Nephron (organoid): ENCODE data around the gene ABITRAM.

Source experiments
- H3K27ac Mint-ChIP-seq, 3 experiments: 2 replicates each; pipeline ENCODE4 v1.8.0; 2020; ENCODE audit warnings: mixed read lengths in 3 of 3, mild to moderate bottlenecking in 2 of 3, moderate library complexity in 1 of 3
- H3K27me3 Mint-ChIP-seq: 2 replicates; pipeline ENCODE4 v1.8.0; 2021; ENCODE audit warnings: low read depth, mild to moderate bottlenecking, moderate library complexity, mixed read lengths
- H3K36me3 Mint-ChIP-seq: 2 replicates; pipeline ENCODE4 v1.8.0; 2020; ENCODE audit warnings: low read depth, mixed read lengths
- H3K4me1 Mint-ChIP-seq: 2 replicates; pipeline ENCODE4 v1.8.0; 2020; ENCODE audit warnings: mixed read lengths
- H3K4me3 Mint-ChIP-seq, 3 experiments: 2 replicates each; pipeline ENCODE4 v1.8.0; 2020; ENCODE audit warnings: mild to moderate bottlenecking in 3 of 3, mixed read lengths in 3 of 3, moderate library complexity in 2 of 3
- H3K9me3 Mint-ChIP-seq: 2 replicates; pipeline ENCODE4 v1.8.0; 2020; ENCODE audit warnings: mixed read lengths
- TF ChIP-seq, protein P1 (sequence below), 3 experiments: fragments of 200-600 bp; sonication (generic); IDR thresholded peaks; one replicate each; pipeline ENCODE4 v1.5.0; 2021; ENCODE audit warnings: antibody characterized with exemption in 3 of 3; ENCODE audit not compliant: unreplicated experiment in 3 of 3

The ABITRAM gene

DNA sequence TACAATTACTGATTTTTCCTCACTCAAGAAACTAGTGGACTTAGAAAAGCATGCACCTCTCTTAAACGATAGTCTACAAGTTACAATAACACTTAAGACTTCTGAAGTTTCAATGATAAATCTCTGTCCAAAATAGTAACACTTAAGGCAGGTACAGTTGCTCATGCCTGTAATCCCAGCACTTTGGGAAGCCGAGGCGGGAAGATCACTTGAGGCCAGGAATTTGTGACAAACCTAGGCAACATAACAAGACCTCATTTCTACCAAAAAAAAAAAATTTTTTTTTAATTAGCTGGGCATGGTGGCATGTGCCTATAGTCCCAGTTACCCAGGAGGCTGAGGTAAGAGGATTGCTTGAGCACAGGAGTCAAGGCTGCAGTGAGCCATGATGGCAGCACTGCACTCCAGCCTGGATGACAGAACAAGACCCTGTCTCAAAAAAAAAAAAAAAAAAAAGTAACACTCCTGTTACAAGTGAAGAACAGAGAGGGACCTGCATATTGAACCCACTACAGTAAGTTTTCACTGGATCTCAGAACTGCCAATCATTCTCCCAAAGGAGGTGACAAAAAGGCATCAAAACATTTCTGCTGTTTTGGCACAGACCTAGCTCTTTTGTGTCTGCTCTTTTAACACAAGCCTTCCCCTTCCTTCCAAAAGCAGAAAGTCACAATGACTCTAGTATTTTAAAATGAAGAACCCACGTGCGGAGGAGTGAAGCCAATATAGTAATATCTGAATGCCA, 3.5 kb downstream of the ABITRAM start:
- no peaks in the 10 kb centered on the region for H3K27me3 Mint-ChIP-seq

DNA sequence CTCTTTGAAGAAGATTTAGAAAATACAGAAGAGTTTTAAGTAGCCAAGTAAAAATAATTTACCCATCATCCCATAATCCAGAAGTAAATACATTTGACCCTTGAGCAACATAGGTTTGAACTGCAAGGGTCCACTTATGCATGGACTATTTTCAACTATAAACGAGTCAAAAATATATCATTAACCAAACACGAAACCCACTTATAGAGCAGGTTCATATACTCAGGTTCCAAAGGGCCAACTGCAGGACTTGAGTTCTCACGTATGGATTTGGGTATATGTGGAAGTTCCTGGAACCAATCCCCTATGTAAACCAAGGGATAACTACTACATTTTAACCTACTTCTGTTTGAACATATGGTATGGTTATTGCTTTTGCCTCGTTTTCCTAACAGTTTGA, 5.8 kb downstream of the ABITRAM start:
- no peaks in the 10 kb centered on the region for H3K27me3 Mint-ChIP-seq
- H3K4me3 Mint-ChIP-seq: no peak overlapping the region
- H3K36me3 Mint-ChIP-seq: peaks cover 34% of the 10 kb centered on the region
- TF ChIP-seq, protein P1, sequence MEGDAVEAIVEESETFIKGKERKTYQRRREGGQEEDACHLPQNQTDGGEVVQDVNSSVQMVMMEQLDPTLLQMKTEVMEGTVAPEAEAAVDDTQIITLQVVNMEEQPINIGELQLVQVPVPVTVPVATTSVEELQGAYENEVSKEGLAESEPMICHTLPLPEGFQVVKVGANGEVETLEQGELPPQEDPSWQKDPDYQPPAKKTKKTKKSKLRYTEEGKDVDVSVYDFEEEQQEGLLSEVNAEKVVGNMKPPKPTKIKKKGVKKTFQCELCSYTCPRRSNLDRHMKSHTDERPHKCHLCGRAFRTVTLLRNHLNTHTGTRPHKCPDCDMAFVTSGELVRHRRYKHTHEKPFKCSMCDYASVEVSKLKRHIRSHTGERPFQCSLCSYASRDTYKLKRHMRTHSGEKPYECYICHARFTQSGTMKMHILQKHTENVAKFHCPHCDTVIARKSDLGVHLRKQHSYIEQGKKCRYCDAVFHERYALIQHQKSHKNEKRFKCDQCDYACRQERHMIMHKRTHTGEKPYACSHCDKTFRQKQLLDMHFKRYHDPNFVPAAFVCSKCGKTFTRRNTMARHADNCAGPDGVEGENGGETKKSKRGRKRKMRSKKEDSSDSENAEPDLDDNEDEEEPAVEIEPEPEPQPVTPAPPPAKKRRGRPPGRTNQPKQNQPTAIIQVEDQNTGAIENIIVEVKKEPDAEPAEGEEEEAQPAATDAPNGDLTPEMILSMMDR (IDR thresholded peaks at IDR 0.05; ENCODE audit: unreplicated experiment in 3 of 3): no peak
- H3K27ac Mint-ChIP-seq: no peak overlapping the region
- no peaks in the 10 kb centered on the region for H3K9me3 Mint-ChIP-seq
- H3K4me1 Mint-ChIP-seq: peaks cover 6% of the 10 kb centered on the region

More for the DNA sequence above, 3.5 kb downstream of the ABITRAM start:
- H3K36me3 Mint-ChIP-seq: peaks cover 28% of the 10 kb centered on the region
- TF ChIP-seq, protein P1 (IDR thresholded peaks at IDR 0.05; ENCODE audit: unreplicated experiment in 3 of 3): no peak
- peaks cover 24% of the 10 kb centered on the region for H3K4me1 Mint-ChIP-seq
- H3K9me3 Mint-ChIP-seq: no peaks in the 10 kb centered on the region
- H3K27ac Mint-ChIP-seq: no peak overlapping the region
- peak overlapping the region in 1 of 3 experiments; percentile 15 for H3K4me3 Mint-ChIP-seq

DNA sequence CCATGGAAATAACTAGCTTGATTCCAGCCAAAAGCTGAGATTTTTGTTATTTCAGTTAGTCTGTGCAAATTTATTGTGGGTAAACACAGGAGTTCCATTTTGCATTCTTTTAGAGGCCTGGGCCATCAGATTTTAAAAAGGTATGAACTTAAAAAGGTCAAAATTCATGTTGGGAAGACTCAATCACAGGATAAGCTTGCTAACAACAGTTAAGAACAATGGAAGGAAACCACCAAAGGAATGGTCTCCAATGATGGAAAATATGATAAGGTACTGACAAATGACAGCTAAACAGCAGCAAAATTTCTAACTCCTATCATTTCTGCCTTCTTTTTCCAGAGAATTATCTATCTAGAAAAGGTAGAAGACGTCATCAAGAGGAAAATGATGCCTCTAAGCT, 16.0 kb downstream of the ABITRAM start:
- Mint-ChIP-seq H3K9me3 (no peaks in the 10 kb centered on the region), H3K27me3 (no peaks in the 10 kb centered on the region), H3K4me1 (peaks cover 5% of the 10 kb centered on the region), H3K27ac (no peak overlapping the region), H3K36me3 (peaks cover 18% of the 10 kb centered on the region), H3K4me3 (no peak overlapping the region)
- TF ChIP-seq, protein P1 (IDR thresholded peaks at IDR 0.05; ENCODE audit: unreplicated experiment in 3 of 3): no peak

DNA sequence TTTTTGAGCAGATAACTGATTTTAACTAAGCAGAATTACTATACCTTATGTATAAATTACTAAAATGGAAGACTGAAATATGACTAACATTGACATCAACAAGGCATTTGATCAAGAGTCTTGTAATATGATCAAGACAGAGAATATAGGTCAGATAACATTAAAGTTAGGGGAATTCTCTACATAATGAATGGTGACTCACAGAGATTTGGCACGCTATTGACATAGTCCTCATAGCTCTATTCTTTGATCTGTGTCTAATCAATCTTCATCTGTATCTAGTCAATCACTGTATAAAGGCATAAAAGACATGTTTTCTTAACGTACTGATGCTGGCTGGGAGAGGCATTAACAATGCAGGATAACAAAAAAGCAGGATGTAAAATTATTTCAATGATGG, 17.4 kb downstream of the ABITRAM start:
- Mint-ChIP-seq H3K4me3 (no peak overlapping the region), H3K4me1 (peaks cover 11% of the 10 kb centered on the region), H3K27me3 (no peaks in the 10 kb centered on the region), H3K27ac (no peak overlapping the region), H3K36me3 (peaks cover 13% of the 10 kb centered on the region), H3K9me3 (no peaks in the 10 kb centered on the region)
- TF ChIP-seq, protein P1 (IDR thresholded peaks at IDR 0.05; ENCODE audit: unreplicated experiment in 3 of 3): no peak

DNA sequence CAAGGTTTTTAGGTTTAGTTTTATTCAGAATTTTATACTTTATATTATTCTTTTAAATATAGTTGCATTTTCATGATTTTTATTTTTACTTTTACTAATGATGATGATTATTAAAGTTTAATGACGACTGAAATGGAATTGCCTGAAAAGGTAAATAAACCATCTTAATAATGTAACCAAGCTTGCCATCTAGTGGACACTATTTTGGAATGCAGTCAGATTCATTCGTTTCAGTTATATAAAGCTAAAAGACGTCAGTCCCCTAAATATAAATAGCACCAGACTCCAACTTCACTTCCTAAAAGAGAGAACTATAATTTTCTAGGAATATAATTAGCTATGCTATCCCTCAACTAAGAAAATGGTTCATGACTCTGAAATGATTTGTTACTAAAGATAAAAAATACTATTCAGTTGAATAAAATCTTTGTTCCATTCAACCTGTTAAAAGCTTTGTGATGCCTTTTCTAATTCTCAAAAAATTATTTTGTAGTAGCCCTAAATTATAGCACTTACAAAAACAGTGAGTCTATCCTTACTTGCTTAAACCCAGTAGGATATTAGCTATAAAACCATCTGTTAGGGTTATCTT, 19.9 kb downstream of the ABITRAM start:
- Mint-ChIP-seq H3K9me3 (no peaks in the 10 kb centered on the region), H3K27me3 (no peaks in the 10 kb centered on the region), H3K27ac (no peak overlapping the region), H3K4me3 (no peak overlapping the region), H3K36me3 (peaks cover 4% of the 10 kb centered on the region), H3K4me1 (peaks cover 11% of the 10 kb centered on the region)
- TF ChIP-seq, protein P1 (IDR thresholded peaks at IDR 0.05; ENCODE audit: unreplicated experiment in 3 of 3): peak; percentile 63 to 86 (median 66)
